GM23338 (cell line): Measurements from ENCODE around the gene LYST. TPM values are rescaled to one million over a fixed set of nuclear protein-coding genes. Genes with fewer than 3 reads are reported as not detected.

Source experiments
- ATAC-seq: fragments of 200-7000 bp; cut with Tn5 transposase; 3 replicates; pipeline ENCODE4 v1.9.1; 2020
- DNase-seq: peaks from one replicate; pipeline ENCODE4 v3.0.0-alpha.2; 2015; ENCODE audit warnings: low spot score
- H2AFZ ChIP-seq: fragments of 200-600 bp; sonication (generic); 2 replicates; pipeline ENCODE4 v1.8.0; 2016; ENCODE audit warnings: antibody characterized with exemption, mild to moderate bottlenecking, moderate library complexity
- H3F3A ChIP-seq: fragments of 200-600 bp; sonication (generic); replicated peaks from 2 replicates; pipeline ENCODE4 v1.8.0; 2017; ENCODE audit warnings: antibody characterized with exemption, mixed run types, low read depth
- H3K27ac ChIP-seq: fragments of 200-600 bp; sonication (generic); 2 replicates; pipeline ENCODE4 v1.6.1; 2016; ENCODE audit warnings: low read depth
- H3K27me3 ChIP-seq: fragments of 200-600 bp; sonication (generic); 2 replicates; pipeline ENCODE4 v1.8.0; 2016; ENCODE audit warnings: mild to moderate bottlenecking, mixed run types, moderate library complexity; ENCODE audit not compliant: insufficient read depth
- H3K36me3 ChIP-seq: fragments of 200-600 bp; sonication (generic); 2 replicates; pipeline ENCODE4 v1.8.0; 2016; ENCODE audit warnings: mild to moderate bottlenecking; ENCODE audit not compliant: insufficient read depth
- H3K4me1 ChIP-seq: fragments of 200-600 bp; sonication (generic); 2 replicates; pipeline ENCODE4 v1.8.0; 2016; ENCODE audit warnings: mild to moderate bottlenecking, moderate library complexity; ENCODE audit not compliant: insufficient read depth
- H3K4me2 ChIP-seq: fragments of 200-600 bp; sonication (generic); 2 replicates; pipeline ENCODE4 v1.7.1; 2017; ENCODE audit warnings: mixed run types
- H3K4me3 ChIP-seq: fragments of 200-600 bp; sonication (generic); 2 replicates; pipeline ENCODE4 v1.6.1; 2016; ENCODE audit warnings: mixed run types
- H3K79me2 ChIP-seq: fragments of 200-600 bp; sonication (generic); replicated peaks from 2 replicates; pipeline ENCODE4 v1.8.0; 2017; ENCODE audit warnings: mild to moderate bottlenecking; ENCODE audit not compliant: insufficient read depth
- H3K9me2 ChIP-seq: fragments of 200-600 bp; sonication (generic); 2 replicates; pipeline ENCODE4 v1.8.0; 2017; ENCODE audit not compliant: insufficient read depth
- H4K20me1 ChIP-seq: fragments of 200-600 bp; sonication (generic); replicated peaks from 2 replicates; pipeline ENCODE4 v1.8.0; 2017; ENCODE audit warnings: mild to moderate bottlenecking; ENCODE audit not compliant: insufficient read depth
- H3K27ac Mint-ChIP-seq: 2 replicates; pipeline ENCODE4 v1.8.0; 2020; ENCODE audit warnings: inconsistent platforms, mild to moderate bottlenecking, moderate library complexity, mixed read lengths
- H3K27me3 Mint-ChIP-seq: 3 replicates; pipeline ENCODE4 v1.8.0; 2022; ENCODE audit warnings: low read depth, mild to moderate bottlenecking, moderate library complexity, mixed read lengths, inconsistent platforms; ENCODE audit not compliant: insufficient read depth, poor library complexity
- H3K36me3 Mint-ChIP-seq: 3 replicates; pipeline ENCODE4 v1.8.0; 2021; ENCODE audit warnings: low read depth, mild to moderate bottlenecking, inconsistent platforms, moderate library complexity, mixed read lengths
- H3K4me1 Mint-ChIP-seq: 3 replicates; pipeline ENCODE4 v1.8.0; 2020; ENCODE audit warnings: mild to moderate bottlenecking, inconsistent platforms, mixed read lengths
- H3K4me3 Mint-ChIP-seq: 3 replicates; pipeline ENCODE4 v1.8.0; 2021; ENCODE audit warnings: moderate library complexity, mild to moderate bottlenecking, inconsistent platforms, mixed read lengths
- H3K9me3 Mint-ChIP-seq: 3 replicates; pipeline ENCODE4 v1.8.0; 2020; ENCODE audit warnings: moderate library complexity, mild to moderate bottlenecking, inconsistent platforms, mixed read lengths
- CREB1 ChIP-seq: fragments of 250-450 bp; sonication (Bioruptor Pico); IDR thresholded peaks from 2 replicates; pipeline ENCODE4 v1.5.0; 2020; ENCODE audit warnings: low read depth, mild to moderate bottlenecking, moderate library complexity
- CTCF ChIP-seq, 2 experiments: fragments of 200-600 bp in 1 of 2; sonication (generic) in 1 of 2; conservative IDR thresholded peaks; 2 replicates each; pipeline versions ENCODE4 v1.5.1 to v1.6.1; 2016 to 2017; ENCODE audit warnings: antibody characterized with exemption in 2 of 2, low read depth in 2 of 2, mild to moderate bottlenecking in 2 of 2, moderate library complexity in 1 of 2
- EZH2 ChIP-seq: fragments of 200-600 bp; sonication (generic); IDR thresholded peaks from one replicate; pipeline ENCODE4 v1.8.0; 2017; ENCODE audit warnings: antibody characterized with exemption, mild to moderate bottlenecking, low read depth; ENCODE audit not compliant: unreplicated experiment
- JUNB ChIP-seq: IDR thresholded peaks from one replicate; pipeline ENCODE4 v1.6.1; 2016; ENCODE audit warnings: antibody characterized with exemption; ENCODE audit not compliant: unreplicated experiment
- POLR2AphosphoS5 ChIP-seq: IDR thresholded peaks from 2 replicates; pipeline ENCODE4 v1.6.1; 2016; ENCODE audit warnings: antibody characterized with exemption, low read depth
- REST ChIP-seq: IDR thresholded peaks from one replicate; pipeline ENCODE4 v1.6.1; 2018; ENCODE audit warnings: antibody characterized with exemption; ENCODE audit not compliant: unreplicated experiment
- polyA plus RNA-seq: library from polyadenylated mRNA; unstranded; fragments of >200 nt; fragmentation: Nextera tagmentation; extraction: Ambion mirVana; gene quantifications from 2 replicates; pipeline ENCODE4 v1.2.1, GENCODE V29; 2016
- total RNA-seq: library from RNA; depleted of rRNA; stranded (reverse); fragments of >200 nt; shearing (Covaris generic); gene quantifications from 2 replicates; pipeline ENCODE4 v1.2.3, GENCODE V29; 2014
- TF ChIP-seq, protein P1 (sequence below): fragments of 250-450 bp; sonication (Bioruptor Pico); IDR thresholded peaks from 2 replicates; pipeline ENCODE4 v1.5.0; 2020; ENCODE audit warnings: mild to moderate bottlenecking, moderate library complexity

LYST gene
- total and polyA plus RNA-seq, 2 experiments from 2014 or later, result 0.21 to 1.0 TPM

GRCh38 chr1:235671992-235672391 is 194.7 kb downstream of the LYST start (continued):
- TF ChIP-seq, protein P1, sequence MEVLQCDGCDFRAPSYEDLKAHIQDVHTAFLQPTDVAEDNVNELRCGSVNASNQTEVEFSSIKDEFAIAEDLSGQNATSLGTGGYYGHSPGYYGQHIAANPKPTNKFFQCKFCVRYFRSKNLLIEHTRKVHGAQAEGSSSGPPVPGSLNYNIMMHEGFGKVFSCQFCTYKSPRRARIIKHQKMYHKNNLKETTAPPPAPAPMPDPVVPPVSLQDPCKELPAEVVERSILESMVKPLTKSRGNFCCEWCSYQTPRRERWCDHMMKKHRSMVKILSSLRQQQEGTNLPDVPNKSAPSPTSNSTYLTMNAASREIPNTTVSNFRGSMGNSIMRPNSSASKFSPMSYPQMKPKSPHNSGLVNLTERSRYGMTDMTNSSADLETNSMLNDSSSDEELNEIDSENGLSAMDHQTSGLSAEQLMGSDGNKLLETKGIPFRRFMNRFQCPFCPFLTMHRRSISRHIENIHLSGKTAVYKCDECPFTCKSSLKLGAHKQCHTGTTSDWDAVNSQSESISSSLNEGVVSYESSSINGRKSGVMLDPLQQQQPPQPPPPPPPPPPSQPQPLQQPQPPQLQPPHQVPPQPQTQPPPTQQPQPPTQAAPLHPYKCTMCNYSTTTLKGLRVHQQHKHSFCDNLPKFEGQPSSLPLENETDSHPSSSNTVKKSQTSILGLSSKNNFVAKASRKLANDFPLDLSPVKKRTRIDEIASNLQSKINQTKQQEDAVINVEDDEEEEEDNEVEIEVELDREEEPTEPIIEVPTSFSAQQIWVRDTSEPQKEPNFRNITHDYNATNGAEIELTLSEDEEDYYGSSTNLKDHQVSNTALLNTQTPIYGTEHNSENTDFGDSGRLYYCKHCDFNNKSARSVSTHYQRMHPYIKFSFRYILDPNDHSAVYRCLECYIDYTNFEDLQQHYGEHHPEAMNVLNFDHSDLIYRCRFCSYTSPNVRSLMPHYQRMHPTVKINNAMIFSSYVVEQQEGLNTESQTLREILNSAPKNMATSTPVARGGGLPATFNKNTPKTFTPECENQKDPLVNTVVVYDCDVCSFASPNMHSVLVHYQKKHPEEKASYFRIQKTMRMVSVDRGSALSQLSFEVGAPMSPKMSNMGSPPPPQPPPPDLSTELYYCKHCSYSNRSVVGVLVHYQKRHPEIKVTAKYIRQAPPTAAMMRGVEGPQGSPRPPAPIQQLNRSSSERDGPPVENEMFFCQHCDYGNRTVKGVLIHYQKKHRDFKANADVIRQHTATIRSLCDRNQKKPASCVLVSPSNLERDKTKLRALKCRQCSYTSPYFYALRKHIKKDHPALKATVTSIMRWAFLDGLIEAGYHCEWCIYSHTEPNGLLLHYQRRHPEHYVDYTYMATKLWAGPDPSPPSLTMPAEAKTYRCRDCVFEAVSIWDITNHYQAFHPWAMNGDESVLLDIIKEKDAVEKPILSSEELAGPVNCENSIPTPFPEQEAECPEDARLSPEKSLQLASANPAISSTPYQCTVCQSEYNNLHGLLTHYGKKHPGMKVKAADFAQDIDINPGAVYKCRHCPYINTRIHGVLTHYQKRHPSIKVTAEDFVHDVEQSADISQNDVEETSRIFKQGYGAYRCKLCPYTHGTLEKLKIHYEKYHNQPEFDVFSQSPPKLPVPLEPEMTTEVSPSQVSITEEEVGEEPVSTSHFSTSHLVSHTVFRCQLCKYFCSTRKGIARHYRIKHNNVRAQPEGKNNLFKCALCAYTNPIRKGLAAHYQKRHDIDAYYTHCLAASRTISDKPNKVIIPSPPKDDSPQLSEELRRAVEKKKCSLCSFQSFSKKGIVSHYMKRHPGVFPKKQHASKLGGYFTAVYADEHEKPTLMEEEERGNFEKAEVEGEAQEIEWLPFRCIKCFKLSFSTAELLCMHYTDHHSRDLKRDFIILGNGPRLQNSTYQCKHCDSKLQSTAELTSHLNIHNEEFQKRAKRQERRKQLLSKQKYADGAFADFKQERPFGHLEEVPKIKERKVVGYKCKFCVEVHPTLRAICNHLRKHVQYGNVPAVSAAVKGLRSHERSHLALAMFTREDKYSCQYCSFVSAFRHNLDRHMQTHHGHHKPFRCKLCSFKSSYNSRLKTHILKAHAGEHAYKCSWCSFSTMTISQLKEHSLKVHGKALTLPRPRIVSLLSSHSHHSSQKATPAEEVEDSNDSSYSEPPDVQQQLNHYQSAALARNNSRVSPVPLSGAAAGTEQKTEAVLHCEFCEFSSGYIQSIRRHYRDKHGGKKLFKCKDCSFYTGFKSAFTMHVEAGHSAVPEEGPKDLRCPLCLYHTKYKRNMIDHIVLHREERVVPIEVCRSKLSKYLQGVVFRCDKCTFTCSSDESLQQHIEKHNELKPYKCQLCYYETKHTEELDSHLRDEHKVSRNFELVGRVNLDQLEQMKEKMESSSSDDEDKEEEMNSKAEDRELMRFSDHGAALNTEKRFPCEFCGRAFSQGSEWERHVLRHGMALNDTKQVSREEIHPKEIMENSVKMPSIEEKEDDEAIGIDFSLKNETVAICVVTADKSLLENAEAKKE (CRISPR knock-in tag), result no peak

- Mint-ChIP-seq H3K36me3 (peaks cover 62% of the 10 kb centered on the region), H3K27ac (no peak overlapping the region), H3K9me3 (peaks cover 63% of the 10 kb centered on the region), H3K27me3 (peaks cover 7% of the 10 kb centered on the region), H3K4me1 (no peaks in the 10 kb centered on the region), H3K4me3 (no peak overlapping the region)
- no peak overlapping the region for H3K4me2 ChIP-seq
- ATAC-seq (no peak), DNase-seq (peak; percentile 65)
- peaks cover 33% of the 10 kb centered on the region for H3K36me3 ChIP-seq
- TF ChIP-seq JUNB (no peak), POLR2AphosphoS5 (no peak), CTCF (conservative IDR thresholded peaks at IDR 0.05; ENCODE audit: low read depth in 2 of 2) (no peak), CREB1 (CRISPR knock-in tag) (no peak), REST (no peak), EZH2 (no peak)
- H4K20me1 ChIP-seq, result no peaks in the 10 kb centered on the region
- H3K4me1 ChIP-seq, result no peaks in the 10 kb centered on the region
- no peaks in the 10 kb centered on the region for H3K79me2 ChIP-seq
- H3K27ac ChIP-seq, result no peak overlapping the region
- no peak overlapping the region for H2AFZ ChIP-seq
- H3K4me3 ChIP-seq, result no peak overlapping the region
- H3K9me2 ChIP-seq, result peaks cover 3% of the 10 kb centered on the region; the same call in 1 of the 2 replicates
- no peaks in the 10 kb centered on the region for H3F3A ChIP-seq
- no peaks in the 10 kb centered on the region for H3K27me3 ChIP-seq
Measured at GRCh38 chr1:235670157-235670776, 196.4 kb downstream of the LYST start.
